IMR-90 (cell line): Measurements from ENCODE around the gene ZNF277. TPM values are rescaled to one million over a fixed set of nuclear protein-coding genes. Genes with fewer than 3 reads are reported as not detected.
"Not testable (repeated sequence)": the region's sequence is repeated elsewhere in the genome, so short reads cannot be mapped to it uniquely, and the experiment has no call there.

Experiments used
- ATAC-seq: fragments of 200-7000 bp; cut with Tn5 transposase; 2 replicates; pipeline ENCODE4 v1.9.1; 2020; ENCODE audit warnings: low read depth, mild to moderate bottlenecking, moderate library complexity
- BruUV-seq: library from RNA; stranded (reverse); fragments of 400-500 nt; replicated peaks from 2 replicates; lab custom pipeline; 2021; lab: Mats Ljungman, UMichigan
- CTCF ChIA-PET: fragments of 300-600 bp; formaldehyde crosslinking; extraction: SDS; loops from one replicate; lab custom pipeline; 2021; ENCODE audit warnings: antibody characterized with exemption; lab: Yijun Ruan, JAX
- POLR2A ChIA-PET: fragments of 300-600 bp; sonication (Branson Sonifier 250); formaldehyde crosslinking; loops from one replicate; lab custom pipeline; 2022; ENCODE audit warnings: antibody characterized with exemption; ENCODE audit not compliant: unreplicated experiment; lab: Charles Lee
- DNase-seq: peaks from one replicate; pipeline ENCODE4 v3.0.0; 2013
- H2AFZ ChIP-seq: replicated peaks from 2 replicates; pipeline ENCODE3; 2013; ENCODE audit warnings: low read length, mild to moderate bottlenecking; ENCODE audit not compliant: poor library complexity
- H2AK5ac ChIP-seq: 2 replicates; pipeline ENCODE4 v1.6.1; 2013; ENCODE audit warnings: low read depth, low read length, inconsistent platforms
- H2AK9ac ChIP-seq: replicated peaks from 2 replicates; pipeline ENCODE3; 2013; ENCODE audit warnings: mild to moderate bottlenecking, low read depth, low read length, moderate library complexity; ENCODE audit not compliant: poor library complexity
- H2BK120ac ChIP-seq: 2 replicates; pipeline ENCODE4 v1.6.1; 2013; ENCODE audit warnings: low read depth, low read length, inconsistent platforms
- H2BK15ac ChIP-seq: 3 replicates; pipeline ENCODE4 v1.6.1; 2013; ENCODE audit warnings: low read depth, low read length, inconsistent platforms
- H2BK20ac ChIP-seq: 2 replicates; pipeline ENCODE4 v1.6.1; 2013; ENCODE audit warnings: low read depth, mild to moderate bottlenecking, inconsistent platforms, low read length, moderate library complexity
- H2BK5ac ChIP-seq: 2 replicates; pipeline ENCODE4 v1.6.1; 2013; ENCODE audit warnings: mild to moderate bottlenecking, low read depth, low read length, inconsistent platforms; ENCODE audit not compliant: poor library complexity, severe bottlenecking
- H3K14ac ChIP-seq: replicated peaks from 2 replicates; pipeline ENCODE4 v1.6.1; 2013; ENCODE audit warnings: low read depth, low read length, inconsistent platforms
- H3K18ac ChIP-seq: 2 replicates; pipeline ENCODE4 v1.6.1; 2013; ENCODE audit warnings: low read depth, low read length, control low read depth
- H3K23ac ChIP-seq: 2 replicates; pipeline ENCODE4 v1.6.1; 2013; ENCODE audit warnings: low read depth, low read length, inconsistent platforms
- H3K27ac ChIP-seq: 2 replicates; pipeline ENCODE4 v1.5.1; 2013; ENCODE audit warnings: mild to moderate bottlenecking, control low read depth, low read length; ENCODE audit not compliant: insufficient read depth
- H3K27me3 ChIP-seq: 2 replicates; pipeline ENCODE4 v1.6.1; 2013; ENCODE audit warnings: low read length; ENCODE audit not compliant: control insufficient read depth, insufficient read depth
- H3K36me3 ChIP-seq: 2 replicates; pipeline ENCODE4 v1.6.1; 2013; ENCODE audit warnings: low read length, mixed read lengths; ENCODE audit not compliant: control insufficient read depth, insufficient read depth
- H3K4ac ChIP-seq: 2 replicates; pipeline ENCODE4 v1.6.1; 2013; ENCODE audit warnings: low read depth, low read length, inconsistent platforms
- H3K4me1 ChIP-seq: 2 replicates; pipeline ENCODE4 v1.6.1; 2013; ENCODE audit warnings: low read length, mixed read lengths; ENCODE audit not compliant: control insufficient read depth, insufficient read depth
- H3K4me2 ChIP-seq: 2 replicates; pipeline ENCODE4 v1.6.1; 2013; ENCODE audit warnings: low read depth, mild to moderate bottlenecking, control low read depth, low read length, moderate library complexity
- H3K4me3 ChIP-seq: 2 replicates; pipeline ENCODE4 v1.5.1; 2013; ENCODE audit warnings: low read depth, mild to moderate bottlenecking, control low read depth, low read length, moderate library complexity; ENCODE audit not compliant: insufficient read depth
- H3K56ac ChIP-seq: 2 replicates; pipeline ENCODE4 v1.6.1; 2013; ENCODE audit warnings: low read length, inconsistent platforms; ENCODE audit not compliant: insufficient read depth; ENCODE audit errors: extremely low read depth
- H3K79me1 ChIP-seq, 2 experiments: 2 replicates each; pipeline ENCODE4 v1.6.1; 2013; ENCODE audit warnings: low read length in 2 of 2, inconsistent platforms in 1 of 2, low read depth in 1 of 2
- H3K9ac ChIP-seq: 2 replicates; pipeline ENCODE4 v1.6.1; 2013; ENCODE audit warnings: low read depth, low read length, control low read depth
- H3K9me1 ChIP-seq: 2 replicates; pipeline ENCODE4 v1.6.1; 2013; ENCODE audit warnings: low read length, inconsistent platforms; ENCODE audit not compliant: insufficient read depth
- H3K9me3 ChIP-seq: 2 replicates; pipeline ENCODE4 v1.6.1; 2013; ENCODE audit warnings: low read length; ENCODE audit not compliant: control insufficient read depth, insufficient read depth
- H4K20me1 ChIP-seq: 2 replicates; pipeline ENCODE4 v1.6.1; 2013; ENCODE audit warnings: low read length, inconsistent platforms; ENCODE audit not compliant: insufficient read depth
- H4K5ac ChIP-seq: 2 replicates; pipeline ENCODE4 v1.6.1; 2013; ENCODE audit warnings: mild to moderate bottlenecking, low read depth, low read length, control low read depth
- H4K8ac ChIP-seq, 2 experiments: 2 replicates each; pipeline ENCODE4 v1.6.1; 2013; ENCODE audit warnings: low read depth in 2 of 2, low read length in 2 of 2, control low read depth in 1 of 2, inconsistent platforms in 1 of 2
- H4K91ac ChIP-seq: 2 replicates; pipeline ENCODE4 v1.6.1; 2013; ENCODE audit warnings: low read depth, low read length, inconsistent platforms; ENCODE audit not compliant: insufficient read depth
- BHLHE40 ChIP-seq: fragments of 150-350 bp; IDR thresholded peaks from 2 replicates; pipeline ENCODE4 v1.6.1; 2016; ENCODE audit warnings: mild to moderate bottlenecking, low read depth, low read length
- WGBS, 2 experiments: methylation state at CpG; one replicate each; pipeline versions ENCODE4 v1.1.5 to v1.1.7; 2013; ENCODE audit warnings: missing lambda C conversion rate in 2 of 2; ENCODE audit not compliant: insufficient read length in 1 of 2; ENCODE audit errors: extremely low coverage in 2 of 2; 5-methylcytosine and 5-hydroxymethylcytosine counted together
- dilution Hi-C: fragments of 300-500 bp; cut with HindIII; formaldehyde crosslinking; loops from one replicate; pipeline ENCODE4 v1.14.3; 2018; ENCODE audit warnings: low sequenced_read_pairs; ENCODE audit not compliant: unreplicated experiment
- in situ Hi-C: fragments of 300-500 bp; cut with MboI; formaldehyde crosslinking; loops from 3 replicates; pipeline ENCODE4 v1.14.3; 2019; ENCODE audit warnings: low sequenced_read_pairs, inconsistent platforms, mixed read lengths
- intact Hi-C: fragments of 100-400 bp; cut with micrococcal nuclease; formaldehyde crosslinking; loops from 2 replicates; pipeline ENCODE4 v1.10.0; 2022
- polyA plus RNA-seq, 3 experiments: library from polyadenylated mRNA; depleted of rRNA; stranded (reverse); fragments of >200 nt; gene quantifications; 2 replicates each; pipeline ENCODE4 v1.2.3, GENCODE V29; 2012; ENCODE audit warnings: low replicate concordance in 1 of 3
- total RNA-seq: library from RNA; depleted of rRNA; stranded (reverse); fragments of >200 nt; gene quantifications from 2 replicates; pipeline ENCODE4 v1.2.3, GENCODE V29; 2012

The ZNF277 gene
- total and polyA plus RNA-seq, 2 of the 4 experiments (the other 2 are of a cell fraction): 7.3 to 21.3 TPM

DNA sequence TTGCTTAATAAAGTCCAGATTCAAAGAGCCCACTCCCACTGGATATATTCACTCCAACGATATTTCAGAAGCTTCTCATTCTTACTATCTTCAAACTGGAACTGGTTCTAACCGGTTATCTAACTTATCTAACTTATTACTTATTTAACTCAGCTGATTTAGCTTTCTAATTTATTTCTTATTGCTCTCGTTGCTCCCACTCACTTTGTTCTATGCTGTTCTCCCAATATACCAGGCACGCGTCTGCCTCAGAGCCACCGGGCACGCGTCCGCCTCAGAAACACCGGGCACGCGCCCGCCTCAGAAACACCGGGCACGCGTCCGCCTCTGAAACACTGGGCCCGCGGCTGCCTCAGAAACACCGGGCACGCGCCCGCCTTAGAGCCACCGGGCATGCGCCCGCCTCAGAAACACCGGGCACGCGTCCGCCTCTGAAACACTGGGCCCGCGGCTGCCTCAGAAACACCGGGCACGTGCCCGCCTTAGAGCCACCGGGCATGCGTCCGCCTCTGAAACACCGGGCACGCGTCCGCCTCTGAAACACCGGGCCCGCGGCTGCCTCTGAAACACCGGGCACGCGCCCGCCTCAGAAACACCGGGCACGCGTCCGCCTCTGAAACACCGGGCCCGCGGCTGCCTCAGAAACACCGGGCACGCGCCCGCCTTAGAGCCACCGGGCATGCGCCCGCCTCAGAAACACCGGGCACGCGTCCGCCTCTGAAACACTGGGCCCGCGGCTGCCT lies 184.8 kb downstream of the ZNF277 start:
- in situ Hi-C loops, H3K4ac ChIP-seq, H3K27me3 ChIP-seq, H3K9me3 ChIP-seq, H2AK5ac ChIP-seq, H4K8ac ChIP-seq, H3K27ac ChIP-seq, H2AK9ac ChIP-seq, POLR2A ChIA-PET, H2BK120ac ChIP-seq, H4K20me1 ChIP-seq, H3K23ac ChIP-seq, H4K5ac ChIP-seq, H3K79me1 ChIP-seq, H2BK5ac ChIP-seq, BruUV-seq, H3K14ac ChIP-seq, H2BK20ac ChIP-seq, H3K9ac ChIP-seq, H3K56ac ChIP-seq, dilution Hi-C loops, H3K9me1 ChIP-seq, H3K36me3 ChIP-seq, H3K18ac ChIP-seq, H4K91ac ChIP-seq, H3K4me1 ChIP-seq, H2BK15ac ChIP-seq: not testable (repeated sequence)
- WGBS, 2 experiments: 18% methylated on average over 3 of the region's 69 CpGs; no CpG with 5 or more reads in 1 of the 2 experiments
- intact Hi-C loops: loop anchor here (5.0 kb wide), 1 partner anchor 184 kb away; the partner anchor contains the start of genes DOCK4 and ZNF277
- peak; percentile 33; the same call in 1 of the 2 replicates for TF ChIP-seq BHLHE40
- CTCF ChIA-PET: interaction anchor here (0.7 kb wide), 1 partner anchor 241 kb away, joined by 3 read pairs; no protein-coding TSS in a partner anchor
- H3K4me3 ChIP-seq: peak overlapping the region; percentile 48
- peak; percentile 42 for DNase-seq
- 0 out of 2 replicates have a peak, but pooled peaks have one; percentile 32 for ATAC-seq
- H2AFZ ChIP-seq: peak overlapping the region; percentile 60
- peak overlapping the region; percentile 39; the same call in 1 of the 2 replicates for H3K4me2 ChIP-seq
